Measurements from ENCODE around the gene USP38. TPM values are rescaled to one million over a fixed set of nuclear protein-coding genes. Genes with fewer than 3 reads are reported as not detected.
"Not testable (repeated sequence)": the region's sequence is repeated elsewhere in the genome, so short reads cannot be mapped to it uniquely, and the experiment has no call there.

USP38 gene, protein sequence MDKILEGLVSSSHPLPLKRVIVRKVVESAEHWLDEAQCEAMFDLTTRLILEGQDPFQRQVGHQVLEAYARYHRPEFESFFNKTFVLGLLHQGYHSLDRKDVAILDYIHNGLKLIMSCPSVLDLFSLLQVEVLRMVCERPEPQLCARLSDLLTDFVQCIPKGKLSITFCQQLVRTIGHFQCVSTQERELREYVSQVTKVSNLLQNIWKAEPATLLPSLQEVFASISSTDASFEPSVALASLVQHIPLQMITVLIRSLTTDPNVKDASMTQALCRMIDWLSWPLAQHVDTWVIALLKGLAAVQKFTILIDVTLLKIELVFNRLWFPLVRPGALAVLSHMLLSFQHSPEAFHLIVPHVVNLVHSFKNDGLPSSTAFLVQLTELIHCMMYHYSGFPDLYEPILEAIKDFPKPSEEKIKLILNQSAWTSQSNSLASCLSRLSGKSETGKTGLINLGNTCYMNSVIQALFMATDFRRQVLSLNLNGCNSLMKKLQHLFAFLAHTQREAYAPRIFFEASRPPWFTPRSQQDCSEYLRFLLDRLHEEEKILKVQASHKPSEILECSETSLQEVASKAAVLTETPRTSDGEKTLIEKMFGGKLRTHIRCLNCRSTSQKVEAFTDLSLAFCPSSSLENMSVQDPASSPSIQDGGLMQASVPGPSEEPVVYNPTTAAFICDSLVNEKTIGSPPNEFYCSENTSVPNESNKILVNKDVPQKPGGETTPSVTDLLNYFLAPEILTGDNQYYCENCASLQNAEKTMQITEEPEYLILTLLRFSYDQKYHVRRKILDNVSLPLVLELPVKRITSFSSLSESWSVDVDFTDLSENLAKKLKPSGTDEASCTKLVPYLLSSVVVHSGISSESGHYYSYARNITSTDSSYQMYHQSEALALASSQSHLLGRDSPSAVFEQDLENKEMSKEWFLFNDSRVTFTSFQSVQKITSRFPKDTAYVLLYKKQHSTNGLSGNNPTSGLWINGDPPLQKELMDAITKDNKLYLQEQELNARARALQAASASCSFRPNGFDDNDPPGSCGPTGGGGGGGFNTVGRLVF
- polyA plus RNA-seq (2012; ENCODE audit: insufficient read depth, insufficient read length): 12.4 TPM

DNA sequence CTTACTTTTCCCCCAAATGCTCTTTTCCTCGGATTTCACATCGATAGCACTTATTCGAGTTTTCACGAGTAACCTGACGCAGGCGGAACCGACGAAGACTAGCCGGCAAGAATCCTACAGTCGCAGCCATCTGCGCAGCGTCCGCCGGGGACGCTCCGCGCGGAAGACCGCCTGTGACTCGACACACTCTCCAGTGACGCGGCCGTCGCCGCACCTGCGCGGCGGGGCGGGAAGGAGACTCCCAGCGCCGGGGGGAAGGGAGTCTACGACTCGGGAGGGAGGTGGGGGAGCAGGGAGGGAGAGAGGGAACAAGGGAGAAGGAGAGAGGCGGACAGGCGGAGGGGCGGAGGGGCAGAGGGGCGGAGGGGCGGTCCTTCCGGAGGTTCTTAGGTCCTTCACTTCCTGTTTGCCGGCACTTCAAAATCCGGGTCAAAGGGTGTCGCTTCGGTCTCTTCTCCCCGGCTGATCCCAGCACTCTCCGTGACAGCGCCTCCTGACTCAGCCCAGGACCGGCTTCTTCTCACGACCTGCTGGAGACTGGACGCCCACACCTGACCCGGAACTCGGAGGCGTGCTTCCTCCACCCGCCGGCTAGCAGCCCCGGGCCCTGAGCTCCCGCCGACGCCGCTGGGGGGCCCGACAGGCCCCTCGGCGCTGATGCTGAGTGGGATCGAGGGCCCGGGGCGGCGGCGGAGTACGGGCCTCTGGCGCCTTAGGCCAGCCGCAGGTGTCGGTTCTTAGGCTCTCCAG lies at the start of gene USP38:
Gene USP38, plus strand, starts transcription at position 415 of the 750 bp plus-strand sequence. CDS start 534 bp downstream, outside the sequence.
- peak within 1 kb of the TSS; percentile 88 for H3K4me3 ChIP-seq (ENCODE audit: low read length)
- DNase-seq (ENCODE audit: low read depth, low spot score): peak; percentile 87

DNA sequence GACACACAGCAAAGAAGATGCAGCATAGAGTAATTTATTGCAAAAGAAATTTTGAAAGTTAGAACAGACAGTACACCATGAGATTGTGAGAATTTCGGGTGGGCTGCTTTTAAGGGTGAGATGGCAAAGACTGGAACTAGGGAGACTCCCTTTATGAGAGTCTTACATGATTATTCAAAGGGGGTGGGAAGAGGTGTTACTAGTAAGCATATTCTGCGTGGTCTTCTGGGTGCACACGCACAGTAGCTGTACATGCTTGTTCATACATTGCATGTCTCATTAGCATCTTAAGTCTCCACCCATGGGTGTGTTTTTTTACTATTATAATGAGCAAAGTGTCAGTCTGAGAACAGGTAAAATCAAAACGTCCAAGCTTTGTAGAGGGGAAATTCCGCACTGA lies 49.4 kb upstream of the USP38 start:
- H3K4me3 ChIP-seq (ENCODE audit: low read length): no peak overlapping the region
- DNase-seq (ENCODE audit: low read depth, low spot score): no peak

DNA sequence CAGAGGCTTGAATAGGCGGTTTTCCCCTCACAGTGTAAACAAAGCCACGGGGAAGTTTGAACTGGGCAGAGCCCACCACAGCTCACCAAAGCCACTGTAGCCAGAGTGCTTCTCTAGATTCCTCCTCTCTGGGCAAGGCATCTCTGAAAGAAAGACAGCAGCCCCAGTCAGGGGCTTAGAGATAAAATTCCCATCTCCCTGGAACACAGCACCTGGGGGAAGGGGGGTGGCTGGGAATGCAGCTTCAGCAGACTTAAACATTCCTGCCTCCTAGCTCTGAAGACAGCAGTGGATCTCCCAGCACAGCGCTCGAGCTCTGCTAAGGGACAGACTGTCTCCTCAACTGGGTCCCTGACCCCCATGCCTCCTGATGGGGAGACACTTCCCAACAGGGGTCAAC lies 44.0 kb upstream of the USP38 start:
- no peak overlapping the region for H3K4me3 ChIP-seq (ENCODE audit: low read length)
- DNase-seq (ENCODE audit: low read depth, low spot score): no peak

DNA sequence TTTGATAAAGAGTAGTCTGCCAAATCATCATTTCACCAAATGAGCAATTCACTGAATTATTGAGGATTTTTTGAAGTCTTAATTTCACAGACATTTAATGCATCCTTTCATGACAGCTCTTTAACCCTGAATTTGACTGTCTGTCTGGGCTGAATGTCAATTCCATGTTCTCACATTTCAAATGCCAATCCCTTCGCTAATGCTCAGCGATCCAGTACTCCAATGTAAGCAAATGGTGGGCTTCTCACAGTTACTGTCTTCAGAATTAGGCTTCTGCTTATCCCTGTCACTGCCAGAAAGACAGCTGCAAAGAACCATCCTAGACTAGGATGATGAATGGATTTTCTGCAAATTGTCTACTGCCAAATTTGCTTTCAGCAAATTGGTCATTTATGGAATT lies 36.2 kb upstream of the USP38 start:
- H3K4me3 ChIP-seq (ENCODE audit: low read length): no peak overlapping the region
- DNase-seq (ENCODE audit: low read depth, low spot score): no peak

DNA sequence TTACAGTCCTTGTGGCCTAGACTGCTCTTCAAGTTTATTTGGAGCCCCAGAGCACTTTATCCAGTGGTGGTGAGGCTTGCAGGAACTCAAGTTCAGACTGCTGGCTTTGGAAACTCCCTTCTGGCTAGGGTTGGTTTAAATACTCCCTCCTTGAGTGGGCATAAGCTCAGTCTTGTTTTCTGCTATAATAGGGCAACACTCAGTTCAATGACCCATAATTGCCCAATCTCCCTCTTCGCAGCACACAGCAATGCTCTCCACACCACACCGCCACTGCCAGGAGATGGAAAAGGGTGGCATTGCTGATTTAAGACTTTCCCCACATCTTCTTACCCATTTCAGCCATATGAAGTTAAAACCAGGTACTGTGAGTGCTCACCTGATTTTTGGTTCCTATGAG lies 27.9 kb upstream of the USP38 start:
- H3K4me3 ChIP-seq (ENCODE audit: low read length): no peak overlapping the region
- no peak for DNase-seq (ENCODE audit: low read depth, low spot score)

DNA sequence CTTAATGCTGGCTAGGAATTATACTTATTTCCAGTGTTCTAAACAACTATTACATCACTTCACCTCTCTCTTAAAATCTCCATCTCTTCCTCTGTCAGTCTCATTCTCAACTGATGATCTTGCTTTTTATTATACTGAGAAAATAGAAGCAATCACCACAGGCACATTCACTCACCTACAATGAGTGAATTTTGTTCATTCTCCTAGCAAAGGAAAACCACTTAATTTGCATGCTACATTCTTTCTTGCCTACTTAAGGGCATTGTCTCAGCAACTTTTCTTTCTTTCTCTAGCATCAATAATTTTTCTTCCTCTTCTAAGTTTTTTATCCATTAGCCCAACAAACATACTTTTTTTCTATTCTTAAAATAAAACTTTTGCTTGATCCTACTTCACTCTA lies 21.1 kb upstream of the USP38 start:
- no peak overlapping the region for H3K4me3 ChIP-seq (ENCODE audit: low read length)

DNA sequence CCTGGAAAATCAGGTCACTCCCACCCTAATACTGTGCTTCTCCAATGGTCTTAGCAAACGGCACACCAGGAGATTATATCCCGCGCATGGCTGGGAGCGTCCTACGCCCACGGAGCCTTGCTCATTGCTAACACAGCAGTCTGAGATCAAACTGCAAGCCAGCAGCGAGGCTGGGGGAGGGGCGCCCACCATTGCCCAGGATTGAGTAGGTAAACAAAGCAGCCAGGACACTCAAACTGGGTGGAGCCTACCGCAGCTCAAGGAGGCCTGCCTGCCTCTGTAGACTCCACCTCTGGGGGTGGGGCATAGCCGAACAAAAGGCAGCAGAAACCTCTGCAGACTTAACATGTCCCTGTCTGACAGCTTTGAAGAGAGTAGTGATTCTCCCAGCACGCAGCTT lies 18.0 kb upstream of the USP38 start:
- DNase-seq (ENCODE audit: low read depth, low spot score); H3K4me3 ChIP-seq (ENCODE audit: low read length): not testable (repeated sequence)

More for the DNA sequence above, 21.1 kb upstream of the USP38 start:
- DNase-seq (ENCODE audit: low read depth, low spot score): no peak

DNA sequence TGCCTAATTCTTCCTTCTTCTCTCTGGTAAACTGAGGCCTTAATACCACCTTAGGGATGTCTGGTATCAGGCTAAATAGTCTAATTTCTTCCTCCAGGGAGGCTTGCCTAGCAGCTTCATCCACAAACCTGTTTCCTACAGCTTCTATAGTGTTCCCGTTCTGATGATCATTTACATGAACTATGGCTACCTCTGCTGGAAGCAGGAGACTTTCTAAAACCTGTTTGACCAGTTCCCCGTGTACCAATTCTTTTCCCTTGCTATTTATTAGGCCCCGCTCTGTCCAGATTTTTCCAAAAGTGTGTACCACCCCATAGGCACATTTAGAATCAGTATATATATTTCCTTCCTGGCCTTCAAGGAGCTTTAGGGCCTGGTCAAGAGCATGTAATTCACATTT lies 5.8 kb upstream of the USP38 start:
- DNase-seq (ENCODE audit: low read depth, low spot score): no peak
- H3K4me3 ChIP-seq (ENCODE audit: low read length): no peak overlapping the region

DNA sequence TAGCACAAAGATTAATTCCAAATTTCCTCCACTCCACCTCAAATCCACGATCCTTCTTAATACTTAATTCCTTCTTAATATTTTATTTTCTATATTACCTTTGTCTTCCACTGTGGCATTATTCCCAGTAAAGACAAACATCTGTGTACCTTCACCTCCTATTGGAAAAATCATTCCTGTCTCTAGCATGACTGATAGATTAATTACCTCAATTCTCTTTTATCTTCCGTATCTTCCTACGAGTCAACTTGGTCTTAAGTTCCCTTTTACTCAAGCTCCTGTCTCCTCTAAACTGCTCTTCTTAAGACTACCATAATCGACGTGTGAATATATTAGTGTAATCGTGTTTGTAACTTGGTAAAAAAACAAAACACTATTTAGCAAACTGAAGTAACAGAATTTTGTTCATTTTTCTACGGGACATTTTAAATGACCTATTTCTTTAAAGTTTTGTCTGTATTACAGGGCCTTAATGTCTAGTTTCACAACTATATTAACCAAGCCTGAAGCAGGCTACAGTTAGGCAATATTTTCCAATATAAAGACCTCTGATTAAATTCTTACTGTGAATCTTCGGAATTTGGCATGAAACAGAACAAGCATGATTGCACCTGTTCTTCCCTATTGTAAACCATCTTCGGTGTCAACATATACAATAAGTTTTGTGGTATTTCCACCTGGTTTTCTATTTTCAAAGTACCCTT lies 1.1 kb upstream of the USP38 start:
- no peak for DNase-seq (ENCODE audit: low read depth, low spot score)
- peak overlapping the region; percentile 88 for H3K4me3 ChIP-seq (ENCODE audit: low read length)

DNA sequence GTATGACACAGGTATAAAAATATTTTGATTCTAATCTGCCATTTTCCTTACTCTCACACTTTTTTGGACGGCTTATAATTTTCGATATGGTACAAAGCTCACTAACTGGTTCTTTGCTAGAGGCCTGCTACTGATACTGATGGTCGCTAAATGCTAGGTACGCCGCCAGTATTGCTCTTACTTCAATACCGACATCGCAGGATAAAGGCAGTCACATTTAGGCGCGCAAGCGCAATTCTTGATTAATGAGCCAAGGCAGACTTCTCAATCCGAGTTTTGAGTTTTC lies 557 bp upstream of the USP38 start:
- DNase-seq (ENCODE audit: low read depth, low spot score): no peak
- H3K4me3 ChIP-seq (ENCODE audit: low read length): peak overlapping the region; percentile 88

DNA sequence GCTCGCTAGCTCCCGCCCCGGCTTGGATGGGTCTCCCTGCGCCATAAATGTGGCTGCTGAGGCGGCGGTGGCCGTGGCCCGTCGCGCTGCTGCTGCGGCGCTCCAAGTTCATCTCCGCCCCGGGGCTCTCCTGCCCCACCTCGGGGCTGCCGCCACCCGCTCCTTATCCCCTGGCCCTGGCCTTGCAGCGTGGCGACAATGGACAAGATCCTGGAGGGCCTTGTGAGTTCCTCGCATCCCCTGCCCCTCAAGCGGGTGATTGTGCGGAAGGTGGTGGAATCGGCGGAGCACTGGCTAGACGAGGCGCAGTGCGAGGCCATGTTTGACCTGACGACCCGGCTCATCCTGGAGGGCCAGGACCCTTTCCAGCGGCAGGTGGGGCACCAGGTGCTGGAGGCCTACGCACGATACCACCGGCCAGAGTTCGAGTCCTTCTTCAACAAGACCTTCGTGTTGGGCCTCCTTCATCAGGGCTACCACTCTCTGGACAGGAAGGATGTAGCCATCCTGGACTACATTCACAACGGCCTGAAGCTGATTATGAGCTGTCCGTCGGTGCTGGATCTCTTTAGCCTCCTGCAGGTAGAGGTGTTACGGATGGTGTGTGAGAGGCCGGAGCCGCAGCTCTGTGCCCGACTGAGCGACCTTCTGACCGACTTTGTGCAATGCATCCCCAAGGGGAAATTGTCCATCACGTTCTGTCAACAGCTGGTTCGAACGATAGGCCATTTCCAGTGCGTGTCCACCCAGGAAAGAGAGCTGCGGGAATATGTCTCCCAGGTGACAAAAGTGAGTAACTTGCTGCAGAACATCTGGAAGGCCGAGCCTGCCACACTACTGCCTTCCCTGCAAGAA lies 763 bp downstream of the USP38 start:
- peak overlapping the region; percentile 88 for H3K4me3 ChIP-seq (ENCODE audit: low read length)
- no peak for DNase-seq (ENCODE audit: low read depth, low spot score)

DNA sequence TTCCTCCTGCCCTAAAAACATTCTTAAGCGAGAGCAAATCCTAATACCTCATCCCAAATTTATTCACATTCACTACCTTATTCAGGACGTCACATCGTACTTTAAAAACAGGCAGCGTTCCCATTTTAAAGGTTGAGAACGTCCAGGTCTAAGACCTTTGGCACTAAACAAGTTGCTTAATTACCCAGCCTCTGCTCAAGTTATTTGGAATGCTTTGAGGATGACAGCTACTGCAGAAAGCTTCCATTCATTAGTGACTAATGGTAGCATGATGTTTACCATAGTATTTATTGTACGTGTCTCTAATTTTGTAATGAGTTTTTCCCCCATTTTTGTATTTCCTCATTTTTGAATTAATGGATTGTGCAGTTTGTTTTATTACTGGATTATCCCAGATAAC lies 1.5 kb downstream of the USP38 start:
- peak overlapping the region; percentile 88 for H3K4me3 ChIP-seq (ENCODE audit: low read length)
- DNase-seq (ENCODE audit: low read depth, low spot score): no peak

DNA sequence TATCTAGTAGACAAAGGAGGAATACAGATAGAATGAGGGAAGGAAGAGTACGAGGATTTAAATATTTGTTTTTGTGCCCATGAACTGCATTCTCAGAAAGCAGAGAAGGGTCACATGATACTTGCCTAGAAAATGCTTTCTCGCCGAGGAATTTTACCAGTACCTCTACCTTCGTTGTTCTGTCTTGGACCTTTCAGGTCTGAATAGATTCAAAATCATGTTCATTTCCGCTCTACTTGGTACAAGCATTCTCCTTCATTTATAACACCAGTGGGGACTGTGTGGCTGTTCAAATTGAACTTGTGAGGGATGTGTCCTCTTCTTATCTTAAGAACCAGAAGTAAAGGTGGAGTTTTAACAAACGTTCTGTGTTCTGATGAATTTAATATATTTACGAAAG lies 1.9 kb downstream of the USP38 start:
- peak overlapping the region; percentile 88 for H3K4me3 ChIP-seq (ENCODE audit: low read length)
- DNase-seq (ENCODE audit: low read depth, low spot score): peak; percentile 32

DNA sequence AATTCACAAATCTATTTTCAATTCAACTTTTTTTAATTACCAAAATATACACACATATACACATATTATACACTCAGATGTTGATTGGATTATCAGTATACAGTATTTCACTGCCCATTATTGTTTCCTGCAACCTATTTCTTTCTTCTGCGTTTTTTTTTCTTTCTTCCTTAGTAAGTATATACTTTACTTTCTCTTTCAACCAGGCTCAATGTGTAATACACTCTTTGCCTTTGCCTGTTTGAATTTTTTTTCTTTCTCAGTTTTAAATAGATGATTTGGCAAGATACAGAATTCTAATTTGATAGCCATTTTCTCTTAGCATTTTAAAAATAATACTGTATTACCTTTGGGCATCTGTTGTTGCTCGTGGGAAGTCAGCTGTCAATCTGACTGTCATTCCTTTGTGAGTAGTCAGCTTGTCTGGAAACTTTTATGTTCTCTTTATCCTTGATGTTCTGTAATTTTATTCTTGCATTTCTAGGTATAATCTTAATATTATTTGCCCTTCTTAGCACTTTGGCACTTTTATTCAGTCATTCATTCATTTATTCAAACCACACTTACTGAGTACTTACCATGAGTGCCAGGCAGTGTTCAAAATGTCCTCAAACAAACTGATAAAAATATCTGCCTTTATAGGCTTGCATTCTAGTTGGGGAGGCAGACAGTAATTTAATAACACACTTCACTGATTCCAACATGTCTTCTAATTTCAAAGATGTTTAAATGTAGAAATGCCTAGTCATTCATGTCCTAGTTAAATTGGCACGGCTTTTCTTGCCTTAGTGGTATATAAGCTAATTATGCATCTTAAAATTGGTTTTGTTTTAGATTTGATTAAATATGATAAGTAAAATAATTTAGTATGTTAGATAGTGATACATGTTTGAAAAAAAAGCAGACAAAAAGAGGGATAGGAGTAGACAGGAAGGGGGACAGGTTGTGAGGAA lies 3.7 kb downstream of the USP38 start:
- peak overlapping the region; percentile 19 for H3K4me3 ChIP-seq (ENCODE audit: low read length)
- no peak for DNase-seq (ENCODE audit: low read depth, low spot score)

DNA sequence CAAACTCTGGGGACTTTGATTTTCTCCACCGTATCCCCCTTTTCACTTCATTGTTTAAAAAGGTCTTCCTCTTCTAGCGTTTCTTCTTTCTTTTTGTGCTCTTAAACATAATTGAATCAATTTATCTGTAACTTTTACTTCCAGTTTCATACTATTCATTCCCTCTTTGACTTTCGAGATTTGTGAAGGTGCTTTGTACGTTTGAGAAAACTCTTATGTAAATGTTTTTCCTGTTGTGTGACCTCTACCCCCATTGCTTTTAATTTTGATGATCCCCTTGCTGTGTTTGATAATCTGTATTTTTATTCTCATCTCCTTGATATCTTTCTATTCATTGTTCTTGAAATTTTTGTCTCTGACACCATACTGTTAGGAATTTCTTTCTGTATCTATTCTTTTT lies 4.8 kb downstream of the USP38 start:
- no peak for DNase-seq (ENCODE audit: low read depth, low spot score)
- H3K4me3 ChIP-seq (ENCODE audit: low read length): no peak overlapping the region

DNA sequence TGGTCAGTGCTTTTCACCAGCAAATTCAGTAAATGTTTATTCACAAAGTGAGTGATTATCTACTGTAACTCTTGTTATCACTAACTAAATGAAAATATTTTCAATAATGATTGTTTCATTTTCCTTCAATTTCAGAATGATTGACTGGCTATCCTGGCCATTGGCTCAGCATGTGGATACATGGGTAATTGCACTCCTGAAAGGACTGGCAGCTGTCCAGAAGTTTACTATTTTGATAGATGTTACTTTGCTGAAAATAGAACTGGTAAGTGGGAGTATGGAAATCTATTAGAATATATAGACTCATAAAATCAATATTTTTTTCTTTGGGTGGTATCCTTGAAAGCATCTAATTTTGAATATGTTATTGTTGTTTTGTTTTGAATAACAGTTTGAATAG lies 10.9 kb downstream of the USP38 start:
- DNase-seq (ENCODE audit: low read depth, low spot score): no peak
- H3K4me3 ChIP-seq (ENCODE audit: low read length): no peak overlapping the region

DNA sequence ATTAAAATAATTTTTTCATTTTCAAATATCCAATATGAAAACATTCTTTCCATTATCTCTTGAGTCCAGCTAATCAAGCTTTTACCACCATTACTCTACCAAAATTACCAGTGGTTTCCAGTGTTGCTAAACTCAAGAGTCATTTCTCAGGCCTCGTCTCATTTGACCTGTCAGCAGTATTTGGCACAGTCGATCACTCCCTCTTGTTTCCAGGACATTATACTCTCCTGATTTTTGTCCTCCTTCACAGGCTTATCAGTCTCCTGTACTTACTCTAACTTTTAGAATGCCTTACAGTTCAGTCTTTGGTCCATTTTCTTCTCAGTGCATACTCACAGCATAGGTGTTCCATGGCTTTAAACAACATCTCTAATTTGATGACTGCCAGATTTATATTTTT lies 11.6 kb downstream of the USP38 start:
- DNase-seq (ENCODE audit: low read depth, low spot score): no peak
- no peak overlapping the region for H3K4me3 ChIP-seq (ENCODE audit: low read length)
